LoVo (cell line): ENCODE results near the gene FGFR2.
"Not testable (repeated sequence)": the region's sequence is repeated elsewhere in the genome, so short reads cannot be mapped to it uniquely, and the experiment has no call there.

Experiments
- DNase-seq: peaks from one replicate; pipeline ENCODE4 v3.0.0-alpha.2; 2016; ENCODE audit warnings: low spot score

The FGFR2 gene

DNA sequence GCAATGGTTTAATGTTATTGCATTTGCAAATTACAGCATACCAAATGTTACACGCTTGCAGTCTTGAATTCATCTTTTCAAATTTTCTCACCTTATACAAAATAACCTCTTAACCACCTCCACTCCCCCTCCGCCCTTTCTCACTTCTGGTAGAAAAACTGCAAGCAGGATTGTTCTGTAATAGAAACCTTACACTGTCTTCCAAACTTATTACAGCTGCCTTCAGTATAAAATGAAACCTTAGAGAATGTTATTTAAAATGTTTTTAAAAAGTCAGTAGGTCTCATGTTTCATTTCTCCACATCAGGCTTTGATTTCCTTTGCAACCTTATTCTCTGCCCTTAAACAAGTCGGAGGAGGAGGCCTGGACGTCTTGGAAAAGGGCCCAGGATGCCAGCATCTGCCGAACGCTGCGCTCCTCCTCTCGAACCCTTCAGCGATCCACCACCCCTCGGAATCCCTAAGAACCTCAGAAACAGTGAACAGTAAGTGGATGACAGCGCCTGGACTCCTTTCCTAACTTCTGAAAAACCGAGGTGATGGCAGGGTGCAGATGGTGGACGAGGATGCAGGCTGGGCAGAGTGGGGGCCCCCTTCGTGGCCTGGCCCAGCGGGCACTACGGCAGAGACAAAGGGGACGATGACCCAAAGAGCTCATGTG, 74.0 kb downstream of the FGFR2 start:
- DNase-seq: no peak

DNA sequence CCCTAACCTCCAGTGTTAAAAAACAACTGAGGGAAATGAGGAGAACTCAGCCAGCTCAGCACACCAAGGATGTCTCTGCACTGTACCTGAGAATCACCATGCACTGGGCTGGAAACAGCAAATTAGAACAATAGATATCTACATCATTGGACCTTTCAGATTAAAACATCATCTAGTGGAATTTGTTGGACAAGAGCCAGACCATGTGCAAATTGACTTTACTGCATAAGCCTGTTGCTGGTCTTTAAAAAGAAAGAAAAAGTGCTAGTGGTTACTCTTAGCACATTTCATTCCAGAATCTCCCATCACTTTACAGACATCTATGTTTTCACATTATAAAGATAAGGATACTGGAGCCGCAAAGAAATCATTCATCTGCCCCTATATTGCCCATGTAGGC, 75.4 kb downstream of the FGFR2 start:
- DNase-seq: no peak

DNA sequence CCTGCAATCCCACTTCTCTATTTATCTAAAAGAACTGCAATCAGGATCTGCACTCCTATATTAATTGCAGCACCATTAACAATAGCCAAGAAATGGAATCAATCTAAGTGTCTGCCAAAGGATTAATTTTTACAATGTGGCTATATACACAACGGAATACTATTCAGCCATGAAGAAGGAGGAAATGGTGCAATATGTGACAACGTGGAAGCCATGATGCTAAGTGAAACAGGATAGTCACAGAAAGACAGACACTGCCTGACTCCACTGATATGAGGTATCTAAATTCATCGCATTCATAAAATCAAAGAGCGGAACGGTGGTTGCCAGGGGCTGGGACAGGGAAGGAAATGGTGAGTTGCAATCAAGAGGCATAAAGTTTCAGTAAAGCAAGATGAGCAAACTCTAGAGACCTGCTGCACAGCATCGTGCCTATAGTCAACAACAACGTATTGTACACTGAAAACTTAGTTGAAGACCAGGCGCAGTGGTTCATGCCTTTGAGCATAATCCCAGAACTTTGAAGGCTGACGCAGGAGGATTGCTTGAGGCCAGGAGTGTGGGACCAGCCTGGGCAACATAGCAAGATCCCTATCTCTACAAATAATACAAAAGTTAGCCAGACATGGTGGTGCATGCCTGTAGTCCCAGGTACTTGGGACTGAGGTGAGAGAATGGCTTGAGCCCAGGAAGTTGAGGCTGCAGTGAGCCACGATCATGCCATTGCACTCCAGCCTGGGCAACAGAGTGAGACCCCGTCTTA, 76.3 kb downstream of the FGFR2 start:
- DNase-seq: no peak

DNA sequence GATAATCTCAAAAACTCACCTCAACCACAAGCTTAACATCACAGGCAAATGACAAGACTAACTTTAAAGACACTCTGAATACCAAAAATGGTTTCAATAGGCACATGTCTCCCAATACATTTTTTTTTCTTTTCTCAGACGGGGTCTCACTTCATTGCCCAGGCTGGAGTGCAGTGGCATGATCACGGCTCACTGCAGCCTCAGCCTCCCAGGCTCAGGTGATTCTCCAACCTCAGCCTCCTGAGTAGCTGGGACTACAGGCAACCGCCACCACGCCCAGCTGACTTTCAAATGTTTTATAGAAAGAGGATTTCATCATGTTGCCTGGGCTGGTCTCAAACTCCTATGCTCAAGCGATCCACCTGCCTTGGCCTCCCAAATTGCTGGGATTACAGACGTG, 77.7 kb downstream of the FGFR2 start:
- DNase-seq: not testable (repeated sequence)

DNA sequence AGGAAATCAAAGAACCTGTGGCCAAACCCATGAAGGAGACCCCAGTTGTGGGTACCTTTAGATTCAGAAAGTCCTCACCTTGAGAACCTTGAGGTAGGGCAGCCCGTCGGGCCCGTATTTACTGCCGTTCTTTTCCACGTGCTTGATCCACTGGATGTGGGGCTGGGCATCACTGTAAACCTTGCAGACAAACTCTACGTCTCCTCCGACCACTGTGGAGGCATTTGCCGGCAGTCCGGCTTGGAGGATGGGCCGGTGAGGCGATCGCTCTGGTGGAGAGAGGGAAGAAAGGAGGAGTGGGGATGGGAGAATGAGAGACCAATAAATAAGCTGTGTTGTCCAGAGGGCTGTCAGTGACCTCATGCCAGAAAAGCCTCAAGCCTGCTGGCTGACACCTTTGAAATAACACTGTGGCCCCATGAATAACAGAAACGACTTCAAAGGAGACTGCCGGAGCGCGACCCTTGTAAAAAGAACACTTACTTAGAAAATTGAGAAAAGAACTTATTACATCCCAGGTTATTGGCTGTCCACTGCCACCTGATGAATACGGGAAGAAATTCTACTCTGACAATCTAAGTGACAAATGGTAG, 78.2 kb downstream of the FGFR2 start:
- DNase-seq: no peak

DNA sequence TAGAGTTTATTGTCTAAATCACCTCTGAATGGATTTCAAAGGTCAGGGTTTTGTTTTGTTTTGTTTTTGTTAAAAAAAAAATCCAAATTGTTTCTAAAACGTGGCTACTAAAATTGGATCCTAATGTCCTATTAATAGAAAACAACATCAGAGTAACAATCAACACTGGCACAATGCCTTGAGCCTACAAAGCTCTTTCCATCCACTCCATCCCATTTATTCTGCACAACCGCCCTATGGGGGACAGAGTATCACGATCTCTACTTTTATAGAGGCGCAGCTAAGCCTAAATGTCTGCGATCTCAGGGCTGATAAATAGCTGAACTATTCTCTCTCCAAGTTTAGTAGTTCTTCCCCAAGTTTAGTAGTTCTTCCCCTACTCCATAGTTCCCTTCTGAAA, 78.8 kb downstream of the FGFR2 start:
- no peak for DNase-seq

DNA sequence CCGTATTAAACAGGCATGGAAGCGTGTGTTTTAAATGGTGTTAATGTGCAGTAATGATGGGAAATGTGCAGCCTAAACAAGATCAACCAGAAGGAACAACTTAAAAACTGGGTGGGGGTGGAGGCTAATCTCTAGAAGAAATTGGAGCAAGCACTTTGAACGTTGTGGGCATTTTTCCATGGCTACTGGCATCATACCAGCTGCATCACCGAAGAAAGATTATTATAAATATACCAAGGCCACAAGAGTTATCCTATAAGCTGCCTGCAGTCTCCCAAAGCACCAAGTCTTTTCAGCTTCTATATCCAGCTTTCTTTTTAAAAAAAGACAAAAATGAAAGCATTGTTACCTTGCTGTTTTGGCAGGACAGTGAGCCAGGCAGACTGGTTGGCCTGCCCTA, 79.9 kb downstream of the FGFR2 start:
- no peak for DNase-seq

DNA sequence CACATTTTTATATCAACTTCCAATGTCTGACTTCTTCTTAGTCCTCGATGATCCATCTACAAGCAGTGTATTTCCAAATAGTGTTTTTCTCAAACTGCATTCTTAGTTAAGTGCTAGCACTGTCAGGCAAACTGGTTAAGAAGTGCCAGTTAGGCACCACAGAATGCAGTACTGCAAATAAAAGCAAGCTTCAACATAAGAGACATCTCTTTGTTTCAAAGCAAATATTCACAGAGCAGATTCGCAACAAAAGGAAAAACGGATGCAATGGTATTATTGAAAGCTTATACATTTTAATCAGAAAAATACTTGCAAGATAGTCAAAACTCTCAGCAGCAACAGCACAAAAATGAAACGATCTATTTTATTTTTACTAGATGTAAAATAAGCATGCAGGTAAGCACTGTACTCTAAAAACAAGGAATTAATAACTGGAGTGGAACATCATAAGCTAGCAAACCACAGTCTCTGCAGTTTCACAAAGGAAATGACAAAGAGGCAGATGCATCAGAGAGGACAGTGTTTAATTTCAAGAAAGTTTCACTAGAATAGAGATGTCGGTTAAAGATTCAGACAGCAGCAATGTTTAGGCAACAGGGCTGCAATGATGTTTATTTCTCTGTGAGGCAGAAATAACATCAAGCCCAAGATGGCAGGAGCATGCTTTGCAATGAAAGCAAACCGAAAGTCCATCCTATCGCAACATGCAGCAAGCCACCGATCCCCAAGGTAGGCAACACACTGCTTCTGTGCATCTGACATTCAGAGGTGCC, 82.0 kb downstream of the FGFR2 start:
- no peak for DNase-seq

DNA sequence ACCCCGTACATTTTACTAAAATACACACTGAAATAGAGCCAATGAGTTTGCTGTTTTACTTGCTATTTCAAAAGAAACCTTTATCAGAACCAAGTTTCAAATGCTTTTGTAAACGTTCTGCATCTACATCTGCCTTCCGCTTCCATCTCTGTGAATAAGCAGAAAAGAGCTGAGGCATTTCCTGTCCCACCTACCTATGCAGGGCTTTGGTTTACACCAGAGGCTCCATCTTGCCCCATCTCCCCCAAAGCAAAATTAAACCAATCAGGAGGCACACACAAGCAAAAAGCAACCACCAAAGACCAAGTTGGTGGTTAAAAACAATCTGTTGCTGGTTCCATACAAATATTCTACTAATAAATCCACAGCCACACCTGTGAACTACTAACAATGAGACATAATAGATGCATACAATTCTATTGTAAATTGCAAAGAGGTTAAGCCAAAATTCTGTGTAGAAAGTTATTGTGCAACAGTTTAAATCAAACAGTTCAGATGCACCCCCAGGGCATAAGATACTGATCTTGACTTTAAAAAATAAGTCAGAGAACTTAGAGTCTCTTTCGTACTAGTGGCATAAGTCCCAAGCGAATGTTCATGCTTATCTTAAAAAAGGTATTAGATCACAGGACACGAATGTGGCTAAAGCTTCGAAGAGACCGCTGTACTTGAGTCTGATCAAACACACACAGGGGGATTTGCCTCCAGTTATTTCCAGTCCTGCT, 83.9 kb downstream of the FGFR2 start:
- DNase-seq: no peak

DNA sequence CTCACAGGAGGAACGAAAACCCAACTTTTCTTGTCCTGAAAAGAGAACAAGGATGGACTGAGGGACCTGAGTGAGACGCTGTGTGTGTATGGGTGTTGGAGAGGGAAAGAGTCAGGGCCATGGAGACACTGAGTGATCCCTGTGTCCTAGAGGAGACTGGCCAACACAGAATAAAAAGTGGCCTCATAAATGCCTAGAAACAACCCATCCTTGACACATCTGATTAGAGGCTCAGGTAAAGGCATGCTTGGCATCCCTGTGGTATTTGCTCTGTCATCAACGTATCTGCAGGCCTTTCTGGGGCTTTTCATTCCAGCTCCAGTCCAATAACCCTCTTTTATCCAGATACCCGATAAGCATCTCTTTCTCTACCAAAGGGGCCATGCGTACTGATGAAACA, 86.3 kb downstream of the FGFR2 start:
- peak; percentile 7 for DNase-seq

DNA sequence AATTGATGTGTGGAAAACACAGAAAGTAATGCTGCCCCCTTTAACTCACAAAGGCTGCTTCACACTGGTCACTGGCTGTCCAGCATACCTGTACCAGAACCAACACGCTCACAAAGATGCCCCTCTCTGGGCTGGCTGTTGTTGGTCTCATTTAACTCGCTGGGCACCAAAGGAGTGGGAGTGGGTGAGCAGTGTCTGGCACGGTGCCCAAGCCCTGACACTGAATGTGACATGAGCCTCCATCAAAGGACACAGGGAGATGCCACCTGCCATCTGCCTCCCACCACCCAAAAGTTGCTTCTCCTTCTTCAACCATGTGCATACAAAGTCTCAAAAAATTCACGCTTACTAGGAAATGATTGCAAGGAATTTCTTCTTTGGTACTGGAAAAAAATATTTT, 86.8 kb downstream of the FGFR2 start:
- no peak for DNase-seq

DNA sequence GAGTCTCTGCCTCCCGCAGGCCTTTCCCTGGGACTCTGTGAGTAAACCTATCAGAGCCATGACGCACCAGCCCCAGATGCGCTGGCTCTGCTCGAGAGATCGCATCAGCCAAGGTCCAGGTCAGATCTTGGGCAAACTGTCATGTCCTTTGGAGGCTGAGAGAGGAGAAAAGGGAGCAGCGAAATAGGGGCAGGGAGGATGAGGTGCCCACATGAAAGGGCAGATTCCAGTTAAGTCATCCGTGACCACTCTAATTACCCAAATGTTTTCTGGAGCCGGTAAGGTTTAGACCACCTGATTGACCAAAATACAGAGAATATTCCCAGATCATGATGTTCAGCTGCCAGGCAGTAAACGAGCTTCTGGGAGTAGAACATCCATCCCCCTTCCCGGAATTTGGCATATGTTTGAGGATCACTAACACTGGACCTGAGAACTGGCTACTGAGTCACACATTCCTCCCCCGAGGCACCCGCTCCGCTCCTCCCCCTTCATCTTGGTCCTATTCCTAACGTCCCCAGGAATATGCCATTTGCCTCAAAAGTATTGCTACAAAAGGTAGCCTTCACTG, 88.0 kb downstream of the FGFR2 start:
- no peak for DNase-seq

DNA sequence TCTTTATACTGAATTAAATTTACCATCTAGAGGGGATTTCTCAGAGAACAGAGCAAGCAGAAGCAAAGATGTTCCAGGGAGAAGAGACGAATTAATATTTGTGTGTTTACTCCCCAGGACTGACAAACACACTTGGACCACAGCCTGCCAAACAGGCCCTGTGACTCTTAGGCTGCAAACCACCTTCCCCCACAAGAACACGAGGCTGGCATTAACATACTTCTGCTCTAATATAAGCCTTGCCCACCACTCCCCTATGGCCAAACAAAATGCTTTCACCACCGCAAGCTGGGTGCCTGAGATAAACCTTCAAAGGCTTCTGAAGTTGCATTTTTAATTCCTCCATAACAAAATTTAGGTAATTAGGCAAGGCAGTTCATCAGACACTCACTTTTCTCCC, 88.4 kb downstream of the FGFR2 start:
- no peak for DNase-seq

DNA sequence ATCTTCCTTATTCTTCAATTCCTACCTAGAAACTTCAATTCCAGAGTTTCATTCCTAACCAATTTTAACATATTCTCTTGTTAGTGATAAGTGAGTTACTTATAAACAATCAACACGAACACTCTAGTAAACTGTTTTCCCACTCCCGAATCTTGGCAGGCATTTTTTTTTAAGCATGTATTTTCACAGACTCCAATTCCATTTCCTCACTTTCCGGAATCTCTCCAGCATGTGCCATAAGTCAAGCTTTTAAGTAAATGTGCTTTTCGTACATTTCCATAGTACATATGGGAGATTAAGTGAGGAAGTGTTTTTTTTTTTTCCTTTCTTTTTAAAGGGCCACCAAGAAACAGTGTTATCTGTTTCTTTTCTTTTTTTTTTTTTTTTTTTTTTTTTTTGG, 89.1 kb downstream of the FGFR2 start:
- DNase-seq: no peak

DNA sequence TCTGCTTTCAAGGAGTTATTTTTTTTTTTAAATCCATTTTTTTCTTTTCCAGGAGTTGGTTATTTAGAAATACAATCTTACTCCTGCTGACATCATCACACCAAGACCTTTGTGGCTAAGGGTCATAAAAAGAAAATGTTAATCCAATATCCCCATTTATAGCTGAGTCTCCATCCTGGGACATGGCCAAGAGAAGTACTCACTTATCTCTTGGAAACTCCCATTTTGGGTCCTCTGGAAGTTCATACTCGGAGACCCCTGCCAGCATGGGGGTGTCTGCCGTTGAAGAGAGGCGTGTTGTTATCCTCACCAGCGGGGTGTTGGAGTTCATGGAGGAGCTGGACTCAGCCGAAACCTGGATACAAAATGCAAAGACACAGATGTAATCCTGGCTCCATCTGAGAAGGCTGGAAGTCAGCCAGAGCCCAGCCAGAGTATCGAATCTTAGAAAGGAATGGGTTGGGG, 94.6 kb downstream of the FGFR2 start:
- no peak for DNase-seq

DNA sequence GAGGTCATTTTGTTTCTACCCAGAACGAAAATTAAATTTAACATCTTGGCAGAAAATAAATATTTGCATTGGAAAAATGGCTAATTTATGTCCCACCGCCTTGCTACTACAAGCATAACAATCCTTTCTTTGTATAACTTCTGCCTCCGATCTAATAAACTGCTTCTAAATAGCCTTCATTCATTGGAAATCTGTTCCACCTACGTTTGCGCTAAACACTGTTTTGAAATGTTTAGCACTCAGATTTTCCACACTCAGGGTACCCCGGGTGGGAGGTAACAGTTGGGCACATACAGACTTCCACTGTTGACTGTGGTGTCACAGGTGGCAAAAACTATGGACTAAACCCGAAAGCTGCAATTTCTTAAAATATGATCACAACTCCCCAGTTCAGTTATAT, 96.4 kb downstream of the FGFR2 start:
- no peak for DNase-seq

DNA sequence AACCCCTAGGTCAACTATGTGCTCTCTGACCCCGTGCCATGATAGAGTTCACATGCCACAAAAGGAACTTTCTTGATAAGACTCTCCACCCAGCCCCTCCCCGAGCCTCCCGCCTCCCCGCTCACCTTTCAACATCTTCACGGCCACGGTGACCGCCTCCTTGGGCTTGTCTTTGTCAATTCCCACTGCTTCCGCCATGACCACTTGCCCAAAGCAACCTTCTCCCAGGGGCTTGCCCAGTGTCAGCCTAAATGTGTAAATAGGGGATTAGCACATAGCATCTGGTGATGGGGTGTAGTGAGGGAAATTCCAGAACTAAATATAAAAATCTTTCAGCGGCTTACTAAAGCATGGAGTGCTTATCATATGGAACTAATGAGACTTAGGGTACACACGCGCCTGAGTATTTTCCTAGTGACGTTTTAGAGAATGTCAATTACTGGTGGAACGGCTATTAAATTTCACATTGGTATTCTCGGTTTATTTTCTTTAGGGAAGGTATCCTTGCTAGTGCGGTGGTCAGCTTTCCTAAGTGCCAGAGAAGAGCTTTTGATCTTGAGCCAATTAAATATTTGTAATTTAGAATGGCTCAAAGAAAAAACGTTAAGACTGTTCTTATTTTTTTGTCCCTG, 97.4 kb downstream of the FGFR2 start:
- no peak for DNase-seq

DNA sequence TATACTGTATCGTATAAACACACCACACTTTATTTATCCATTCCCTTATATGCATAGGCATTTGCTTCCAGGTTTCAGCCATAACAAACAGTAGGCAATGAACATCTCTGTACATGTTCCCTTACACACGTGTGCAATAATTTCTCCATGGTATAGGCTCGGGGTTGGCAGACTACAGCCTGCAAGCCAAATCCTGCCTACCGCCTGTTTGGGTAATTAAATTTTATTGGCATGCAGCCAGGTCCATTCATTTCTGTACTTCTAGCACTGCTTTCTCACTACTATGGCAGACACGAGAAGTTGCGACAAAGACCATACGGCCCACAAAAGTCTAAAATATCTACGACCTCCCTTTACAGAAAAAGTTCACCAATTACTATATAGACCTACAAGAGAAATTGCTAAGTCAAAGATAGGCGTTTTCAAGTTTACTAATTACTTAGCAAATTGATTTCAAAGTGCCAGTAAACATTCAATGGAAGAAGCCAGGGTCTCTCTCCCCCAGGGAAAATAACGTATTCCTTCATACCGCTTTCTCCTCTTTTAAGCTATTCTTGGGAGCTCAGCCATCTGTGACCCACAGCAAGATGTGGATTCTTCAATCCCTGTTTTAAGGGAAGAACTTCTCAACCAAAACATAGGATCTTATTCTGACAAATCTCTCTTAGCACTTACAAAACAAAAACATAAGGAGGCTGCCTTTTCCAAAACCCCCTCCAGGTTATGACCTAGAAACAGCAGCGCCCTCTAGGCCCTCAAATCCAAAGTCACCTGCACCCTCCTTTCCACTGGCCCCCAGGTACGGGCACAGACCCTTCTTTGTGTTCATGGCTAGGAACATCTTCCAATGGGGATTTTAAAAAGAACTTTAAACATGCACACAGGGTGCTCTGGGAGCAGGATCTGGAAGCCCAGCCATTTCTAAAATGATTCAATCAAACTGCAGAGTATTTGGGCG, 100.5 kb downstream of the FGFR2 start:
- DNase-seq: no peak

DNA sequence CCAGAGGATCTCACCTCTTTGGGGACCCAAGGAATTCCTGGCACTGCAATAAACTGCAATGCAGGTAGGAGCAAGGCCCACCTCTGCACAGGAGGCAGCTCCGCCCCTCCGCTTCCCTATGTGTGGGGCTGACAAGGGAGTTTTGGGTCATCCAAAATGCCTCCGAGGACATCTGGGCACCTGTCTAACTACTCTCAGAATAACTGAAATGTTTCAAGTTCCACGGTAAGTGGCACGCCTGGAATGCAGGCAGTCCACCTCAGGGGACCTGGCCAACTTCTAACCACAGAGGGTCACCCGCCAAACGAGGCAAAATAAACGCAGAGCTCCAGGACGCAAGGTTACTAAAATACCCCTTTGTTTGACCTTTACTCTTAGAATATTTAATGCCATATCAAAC, 102.5 kb downstream of the FGFR2 start:
- DNase-seq: no peak

DNA sequence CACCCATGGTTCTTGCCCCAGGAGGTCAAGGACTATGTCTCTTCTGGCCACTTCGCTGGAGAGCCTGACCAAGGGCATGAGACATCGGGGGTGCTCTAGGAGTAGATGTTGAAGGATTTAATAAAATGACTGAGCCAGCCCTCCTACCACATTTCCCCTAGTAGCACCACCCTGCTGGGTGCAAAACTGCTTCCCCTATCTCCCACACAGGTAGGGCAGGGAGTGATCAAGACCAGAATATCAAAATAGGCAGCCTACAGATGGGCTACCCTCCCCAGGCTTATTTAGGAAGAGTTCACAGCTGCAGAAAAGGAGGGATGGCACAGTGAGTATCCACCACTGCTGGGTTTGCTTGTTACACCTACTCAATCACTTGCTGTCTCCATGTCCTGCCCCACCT, 103.9 kb downstream of the FGFR2 start:
- DNase-seq: no peak
